ENCODE results near the gene MELK.

Gene MELK

GRCh38 chr9:36584620-36585460 lies 12.1 kb downstream of the MELK start:
- no peak for DNase-seq

- DNase-seq, result no peak
These were observed 17.5 kb downstream of the MELK start for GRCh38 chr9:36590231-36590630.

- DNase-seq, result no peak
These were observed 20.3 kb downstream of the MELK start for GRCh38 chr9:36592801-36593583.

GRCh38 chr9:36594213-36594612 lies 21.5 kb downstream of the MELK start:
- no peak for DNase-seq

GRCh38 chr9:36597412-36598178 lies 24.9 kb downstream of the MELK start:
- no peak for DNase-seq

DNA sequence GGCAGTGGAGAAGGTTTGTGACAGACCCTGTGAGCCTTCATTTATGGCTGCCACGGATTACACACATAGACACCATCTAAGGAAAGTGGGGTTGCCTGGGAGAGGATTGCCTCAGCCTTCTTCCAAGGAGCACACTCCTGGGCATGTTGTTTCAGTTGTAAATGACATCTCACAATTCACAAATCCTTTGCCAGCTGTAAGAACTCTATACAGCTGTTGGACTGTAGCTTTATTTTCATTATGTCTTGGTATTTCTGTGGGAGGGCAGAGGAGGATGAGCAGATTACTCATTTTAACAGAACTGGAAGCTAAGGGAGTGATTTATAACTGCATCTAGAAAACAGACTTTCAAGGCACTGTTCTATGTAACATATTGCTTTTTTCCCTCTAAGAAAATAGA lies 25.6 kb downstream of the MELK start:
- no peak for DNase-seq

DNA sequence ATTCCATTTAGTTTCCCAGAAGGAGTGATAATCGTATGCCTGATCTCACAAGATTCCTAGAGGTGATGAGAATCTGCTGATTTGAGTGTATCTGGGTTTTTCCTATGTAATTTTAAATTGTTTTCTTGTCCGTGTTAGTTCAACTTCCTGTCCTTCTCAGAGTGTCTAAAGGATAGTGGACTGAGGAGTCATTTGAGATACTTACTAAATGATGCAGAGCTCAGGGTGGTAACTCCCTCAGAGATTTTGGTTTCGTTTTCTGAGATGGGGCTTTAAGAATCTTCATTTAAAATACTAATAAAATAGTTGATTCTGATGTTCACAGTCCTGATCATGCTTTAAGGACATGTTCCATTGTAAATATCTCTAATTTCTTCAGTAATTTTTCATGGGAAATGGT lies 30.3 kb downstream of the MELK start:
- no peak for DNase-seq

DNA sequence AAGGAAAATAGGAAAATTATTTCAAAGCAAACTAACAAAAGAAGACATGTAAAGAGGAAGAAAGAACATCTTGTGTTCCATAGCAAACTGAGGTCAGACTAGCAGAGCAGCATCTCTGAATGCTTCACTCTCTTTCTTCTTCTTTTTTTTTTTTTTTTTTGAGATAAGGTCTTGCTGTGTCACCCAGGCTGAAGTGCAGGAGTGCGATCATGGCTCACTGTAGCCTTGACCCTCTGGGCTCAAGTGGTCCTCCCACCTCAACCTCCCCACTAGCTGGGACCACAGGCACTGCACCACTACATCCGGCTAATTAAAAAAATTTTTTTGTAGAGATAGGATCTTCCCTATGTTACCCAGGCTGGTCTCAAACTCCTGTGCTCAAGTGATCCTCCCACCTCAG lies 36.6 kb downstream of the MELK start:
- DNase-seq, result no peak

GRCh38 chr9:36622121-36622520 lies 49.4 kb downstream of the MELK start:
- no peak for DNase-seq

- no peak for DNase-seq
These were observed 50.6 kb downstream of the MELK start for GRCh38 chr9:36623280-36623679.

DNA sequence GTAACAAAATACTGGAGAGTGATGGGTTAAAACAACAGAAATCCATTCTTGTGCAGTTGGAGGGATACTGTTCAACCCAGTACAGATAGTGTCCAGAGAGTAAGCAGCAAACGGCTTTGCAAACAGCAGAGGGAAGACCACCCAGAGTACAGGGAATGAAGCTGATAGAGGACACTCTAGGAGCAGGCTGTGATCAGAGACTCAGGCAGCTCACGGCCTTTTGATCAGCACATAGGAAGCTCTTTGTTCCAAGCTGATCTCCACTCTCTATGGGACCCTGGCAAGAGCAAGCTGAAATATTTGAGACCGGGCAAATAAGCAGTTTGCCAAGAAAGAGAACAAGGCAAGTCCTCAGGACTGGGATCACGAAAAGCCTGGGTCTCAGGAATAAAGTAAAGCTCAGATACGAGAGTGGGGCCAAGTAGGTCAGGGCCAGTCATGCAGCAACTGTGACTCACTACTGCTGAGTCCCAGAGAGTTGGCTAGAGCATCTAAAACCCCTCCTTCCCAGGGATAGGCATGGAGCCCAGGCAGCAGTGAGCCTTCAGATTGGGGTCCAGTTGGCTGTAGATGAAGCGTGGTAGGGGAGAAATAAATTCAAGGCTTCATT lies 52.4 kb downstream of the MELK start:
- no peak for DNase-seq

DNA sequence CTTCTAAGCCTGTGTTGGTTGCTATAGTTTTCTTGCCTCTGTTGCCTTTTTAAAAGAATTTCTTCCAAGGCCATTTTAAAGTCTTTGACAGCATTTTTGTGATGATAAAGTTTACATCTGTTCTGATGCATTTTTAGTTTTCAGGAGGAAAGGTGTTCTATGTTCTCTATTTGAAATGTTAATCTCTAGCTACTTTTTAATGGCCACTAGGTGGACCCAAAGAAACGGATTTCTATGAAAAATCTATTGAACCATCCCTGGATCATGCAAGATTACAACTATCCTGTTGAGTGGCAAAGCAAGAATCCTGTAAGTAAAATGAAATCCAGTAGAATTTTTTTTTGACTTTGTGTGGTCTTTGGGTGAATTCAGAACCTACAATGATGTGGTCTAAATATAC lies 60.2 kb downstream of the MELK start:
- no peak for DNase-seq

DNA sequence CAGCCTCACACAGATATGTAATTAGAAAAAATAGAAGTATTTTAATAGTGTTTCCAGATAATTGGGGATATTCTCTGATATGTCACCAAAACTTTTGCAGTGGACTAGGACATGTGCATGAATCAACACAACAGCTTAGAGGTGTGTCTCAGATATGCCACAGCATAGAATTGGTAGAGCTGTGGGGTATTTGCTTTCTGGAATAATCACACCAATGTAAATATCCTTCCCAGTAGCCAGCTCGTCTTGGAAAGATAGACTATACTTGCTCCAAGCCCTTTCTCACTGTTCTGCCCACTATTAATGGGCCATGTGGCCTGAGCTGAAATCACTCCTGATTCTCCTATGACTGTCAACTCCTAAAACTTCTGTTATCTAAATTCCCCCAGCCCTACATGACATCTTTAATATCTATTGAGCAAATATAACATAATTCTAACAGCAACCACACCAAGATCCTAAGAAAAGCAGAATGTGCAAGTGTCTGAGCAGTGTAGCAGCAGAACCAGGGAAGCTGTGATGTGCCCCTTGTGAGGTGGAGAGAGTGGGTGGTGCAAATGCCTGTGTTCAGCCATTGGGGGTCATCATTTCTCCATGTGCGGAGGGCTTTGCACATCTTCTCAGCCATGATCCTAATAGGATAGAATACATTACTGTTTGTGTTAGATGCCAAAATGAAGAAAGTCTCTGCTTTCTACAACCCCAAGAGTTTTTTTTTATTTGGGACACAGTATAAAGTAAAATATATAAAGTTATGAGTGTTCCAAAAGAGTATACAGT lies 65.0 kb downstream of the MELK start:
- no peak for DNase-seq

- DNase-seq, result no peak
These were observed 68.2 kb downstream of the MELK start for GRCh38 chr9:36640771-36641381.

GRCh38 chr9:36642817-36643216 lies 70.1 kb downstream of the MELK start:
- no peak for DNase-seq

GRCh38 chr9:36656842-36657241 lies 84.1 kb downstream of the MELK start:
- DNase-seq, result no peak

DNA sequence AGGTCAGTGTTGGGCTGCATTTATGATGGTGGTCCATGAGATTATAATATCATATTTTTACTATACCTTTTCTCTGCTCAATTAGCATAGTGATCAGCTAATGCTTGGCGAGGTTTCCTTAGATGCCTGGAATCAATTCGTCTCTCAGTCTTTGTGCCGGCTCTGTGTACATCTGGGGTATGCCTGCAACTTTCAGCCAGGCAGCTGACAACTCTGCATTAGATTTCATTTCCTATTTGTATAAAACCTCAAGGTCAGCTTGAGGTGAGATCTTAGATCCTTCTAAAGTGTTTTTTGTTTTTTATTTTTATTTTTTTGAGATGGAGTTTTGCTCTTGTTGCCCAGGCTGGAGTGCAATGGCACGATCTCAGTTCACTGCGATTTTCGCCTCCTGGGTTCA lies 86.8 kb downstream of the MELK start:
- DNase-seq, result no peak

- DNase-seq, result no peak
These were observed 92.1 kb downstream of the MELK start for GRCh38 chr9:36664806-36665205.

- no peak for DNase-seq
These were observed 92.7 kb downstream of the MELK start for GRCh38 chr9:36665387-36665786.

DNA sequence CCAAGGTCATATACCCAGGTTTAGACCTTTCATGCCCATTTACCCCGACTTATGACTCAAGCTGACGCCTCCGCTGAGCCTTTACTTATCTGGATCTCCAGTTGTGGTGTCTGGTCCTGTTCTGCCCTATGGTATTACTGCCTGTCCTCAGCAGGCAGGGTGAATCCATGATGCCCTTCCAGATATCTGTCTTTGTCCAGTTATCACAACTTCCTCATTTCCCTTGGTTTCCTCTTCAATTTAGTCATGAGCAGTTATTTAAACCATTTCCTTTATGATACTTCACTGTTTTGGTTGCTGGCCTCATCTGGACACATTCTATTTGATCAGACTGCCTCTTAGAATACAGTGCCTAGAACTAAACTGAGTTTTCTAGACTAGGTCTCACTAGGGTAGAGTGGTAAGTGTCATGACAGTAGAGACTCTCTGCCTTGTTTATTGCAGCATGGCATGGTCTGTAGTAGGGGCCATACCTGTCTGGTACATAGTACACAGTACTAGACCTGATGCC lies 93.3 kb downstream of the MELK start:
- DNase-seq, result no peak

DNA sequence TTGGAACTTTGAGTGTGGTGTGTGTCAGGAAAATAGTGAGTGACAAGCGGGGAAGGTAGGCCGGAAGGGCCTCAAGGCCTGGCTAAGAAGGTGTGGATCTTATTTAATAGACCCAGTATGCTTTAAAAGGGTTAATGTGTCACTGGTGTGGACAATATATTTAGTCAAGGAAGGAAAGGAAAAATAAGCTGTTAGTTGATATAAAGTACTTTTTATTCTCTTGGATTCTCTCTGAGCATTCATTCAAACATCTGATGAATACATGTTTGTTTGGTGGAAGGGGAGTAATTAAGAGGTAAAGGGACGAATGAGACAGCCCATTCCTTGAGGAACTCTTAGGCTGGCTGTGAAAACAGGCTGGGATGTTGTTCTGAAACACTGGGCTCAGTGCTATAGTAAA lies 98.9 kb downstream of the MELK start:
- DNase-seq, result no peak

GRCh38 chr9:36676091-36676490 lies 103.4 kb downstream of the MELK start:
- DNase-seq, result no peak

Data from activated CD4-positive, alpha-beta T cell treated with anti-CD3 and anti-CD28 coated beads for 1 hour (primary cell).